ENCODE results near the gene FNDC3A.

FNDC3A gene

GRCh38 chr13:49241296-49241695 is 265.6 kb downstream of the FNDC3A start:
- 95% methylated on average over 7 of the region's 7 CpGs for WGBS
- H3K4ac ChIP-seq (ENCODE audit: low read depth in 1 of 2, low read length in 2 of 2), result no peak overlapping the region
- no peak overlapping the region for H3K18ac ChIP-seq (ENCODE audit: low read depth in 1 of 2, low read length in 2 of 2)
- H2BK5ac ChIP-seq (ENCODE audit: low read depth, low read length, poor library complexity, severe bottlenecking), result no peak overlapping the region
- no peak overlapping the region for H2BK120ac ChIP-seq (ENCODE audit: low read depth, low read length)
- H3K36me3 ChIP-seq (ENCODE audit: control insufficient read depth in 1 of 2, insufficient read depth in 2 of 2, low read depth in 1 of 2, low read length in 2 of 2), result no peaks in the 10 kb centered on the region
- no peak overlapping the region for H3K9ac ChIP-seq (ENCODE audit: low read length)
- peaks cover 3 to 20% of the 10 kb centered on the region in 2 experiments for H3K27me3 ChIP-seq (ENCODE audit: control insufficient read depth in 1 of 2, insufficient read depth in 1 of 2, low read length in 2 of 2)
- no peak overlapping the region for H3K4me2 ChIP-seq (ENCODE audit: low read length, poor library complexity, severe bottlenecking)
- H4K8ac ChIP-seq (ENCODE audit: low read length), result no peak overlapping the region
- no peak overlapping the region for H4K91ac ChIP-seq (ENCODE audit: low read length)
- no peaks in the 10 kb centered on the region for H3K4me1 ChIP-seq (ENCODE audit: control insufficient read depth, insufficient read depth, low read depth, low read length)
- no peak overlapping the region for H2BK12ac ChIP-seq (ENCODE audit: low read length in 2 of 2)
- no peak overlapping the region for H3K4me3 ChIP-seq (ENCODE audit: insufficient read depth in 1 of 2, low read depth in 1 of 2, low read length in 2 of 2)
- no peaks in the 10 kb centered on the region for H3K79me1 ChIP-seq (replicated peaks; ENCODE audit: low read length, poor library complexity, severe bottlenecking)
- DNase-seq, result no peak
- no peak overlapping the region for H3K14ac ChIP-seq (ENCODE audit: low read length in 2 of 2)
- no peak overlapping the region for H2AFZ ChIP-seq (ENCODE audit: low read depth, low read length)
- H2AK5ac ChIP-seq (ENCODE audit: low read length, severe bottlenecking), result no peak overlapping the region
- H2BK15ac ChIP-seq (ENCODE audit: low read depth, poor library complexity, severe bottlenecking), result no peak overlapping the region
- no peak overlapping the region for H3K27ac ChIP-seq (ENCODE audit: low read length, poor library complexity, severe bottlenecking)
- no peak overlapping the region for H3K23ac ChIP-seq (ENCODE audit: low read length in 2 of 2)
- H3K9me3 ChIP-seq (ENCODE audit: control insufficient read depth, low read length), result no peaks in the 10 kb centered on the region

DNA sequence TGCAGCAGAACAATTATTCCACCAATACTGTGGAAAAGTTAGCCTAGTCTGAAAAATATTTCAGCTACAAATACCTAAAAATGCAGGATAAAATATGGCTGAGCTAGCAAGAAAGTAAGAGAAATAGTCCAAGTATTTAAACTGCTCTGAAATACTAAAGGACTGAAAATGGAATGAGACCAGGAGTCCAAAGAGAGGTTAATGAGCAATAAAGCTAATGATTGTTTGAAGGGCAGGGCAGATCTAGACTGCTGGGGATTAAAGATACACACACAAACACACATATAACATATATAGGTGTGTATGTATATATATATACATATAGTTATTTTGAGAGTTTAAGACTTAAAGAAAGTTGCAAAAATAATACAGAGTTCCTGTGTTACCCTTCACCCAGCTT is 269.4 kb downstream of the FNDC3A start:
- Histone ChIP-seq H3K4me2 (ENCODE audit: low read length, poor library complexity, severe bottlenecking) (no peak overlapping the region), H3K9me3 (ENCODE audit: control insufficient read depth, low read length) (no peaks in the 10 kb centered on the region), H4K8ac (ENCODE audit: low read length) (no peak overlapping the region), H3K9ac (ENCODE audit: low read length) (no peak overlapping the region), H3K18ac (ENCODE audit: low read depth in 1 of 2, low read length in 2 of 2) (no peak overlapping the region), H2AK5ac (ENCODE audit: low read length, severe bottlenecking) (no peak overlapping the region), H4K91ac (ENCODE audit: low read length) (no peak overlapping the region), H3K23ac (ENCODE audit: low read length in 2 of 2) (no peak overlapping the region), H2BK12ac (ENCODE audit: low read length in 2 of 2) (no peak overlapping the region), H3K4me1 (ENCODE audit: control insufficient read depth, insufficient read depth, low read depth, low read length) (no peaks in the 10 kb centered on the region), H3K27me3 (ENCODE audit: control insufficient read depth in 1 of 2, insufficient read depth in 1 of 2, low read length in 2 of 2) (peaks cover 3 to 20% of the 10 kb centered on the region in 2 experiments), H2BK5ac (ENCODE audit: low read depth, low read length, poor library complexity, severe bottlenecking) (no peak overlapping the region), H3K79me1 (replicated peaks; ENCODE audit: low read length, poor library complexity, severe bottlenecking) (peaks cover 6% of the 10 kb centered on the region), H3K27ac (ENCODE audit: low read length, poor library complexity, severe bottlenecking) (no peak overlapping the region), H2BK15ac (ENCODE audit: low read depth, poor library complexity, severe bottlenecking) (no peak overlapping the region), H3K36me3 (ENCODE audit: control insufficient read depth in 1 of 2, insufficient read depth in 2 of 2, low read depth in 1 of 2, low read length in 2 of 2) (peaks cover 0 to 3% of the 10 kb centered on the region in 2 experiments), H3K4ac (ENCODE audit: low read depth in 1 of 2, low read length in 2 of 2) (no peak overlapping the region), H3K4me3 (ENCODE audit: insufficient read depth in 1 of 2, low read depth in 1 of 2, low read length in 2 of 2) (no peak overlapping the region), H2BK120ac (ENCODE audit: low read depth, low read length) (no peak overlapping the region), H3K14ac (ENCODE audit: low read length in 2 of 2) (no peak overlapping the region), H2AFZ (ENCODE audit: low read depth, low read length) (no peak overlapping the region)
- DNase-seq, result no peak

- H3K27me3 ChIP-seq (ENCODE audit: control insufficient read depth in 1 of 2, insufficient read depth in 1 of 2, low read length in 2 of 2), result peaks cover 3 to 20% of the 10 kb centered on the region in 2 experiments
- peaks cover 11% of the 10 kb centered on the region for H3K79me1 ChIP-seq (replicated peaks; ENCODE audit: low read length, poor library complexity, severe bottlenecking)
- peak overlapping the region; percentile 81 to 99 for H3K4me3 ChIP-seq (ENCODE audit: insufficient read depth in 1 of 2, low read depth in 1 of 2, low read length in 2 of 2)
- H3K18ac ChIP-seq (ENCODE audit: low read depth in 1 of 2, low read length in 2 of 2), result peak overlapping the region in 1 of 2 experiments; percentile 44
- H3K14ac ChIP-seq (ENCODE audit: low read length in 2 of 2), result no peak overlapping the region
- H2BK15ac ChIP-seq (ENCODE audit: low read depth, poor library complexity, severe bottlenecking), result no peak overlapping the region
- no peak overlapping the region for H2BK120ac ChIP-seq (ENCODE audit: low read depth, low read length)
- H3K4ac ChIP-seq (ENCODE audit: low read depth in 1 of 2, low read length in 2 of 2), result peak overlapping the region in 1 of 2 experiments; percentile 32
- no peak for DNase-seq
- H3K36me3 ChIP-seq (ENCODE audit: control insufficient read depth in 1 of 2, insufficient read depth in 2 of 2, low read depth in 1 of 2, low read length in 2 of 2), result peaks cover 0 to 14% of the 10 kb centered on the region in 2 experiments
- no peak overlapping the region for H3K23ac ChIP-seq (ENCODE audit: low read length in 2 of 2)
- no peaks in the 10 kb centered on the region for H3K9me3 ChIP-seq (ENCODE audit: control insufficient read depth, low read length)
- H2AK5ac ChIP-seq (ENCODE audit: low read length, severe bottlenecking), result no peak overlapping the region
- peak overlapping the region; percentile 79 for H2AFZ ChIP-seq (ENCODE audit: low read depth, low read length)
- H4K91ac ChIP-seq (ENCODE audit: low read length), result no peak overlapping the region
- peak overlapping the region; percentile 32 for H4K8ac ChIP-seq (ENCODE audit: low read length)
- peak overlapping the region; percentile 69 for H3K4me2 ChIP-seq (ENCODE audit: low read length, poor library complexity, severe bottlenecking)
- peak overlapping the region; percentile 43 for H3K27ac ChIP-seq (ENCODE audit: low read length, poor library complexity, severe bottlenecking)
- no peaks in the 10 kb centered on the region for H3K4me1 ChIP-seq (ENCODE audit: control insufficient read depth, insufficient read depth, low read depth, low read length)
- 5% methylated on average over 3 of the region's 4 CpGs for WGBS
- no peak overlapping the region for H2BK12ac ChIP-seq (ENCODE audit: low read length in 2 of 2)
- H3K9ac ChIP-seq (ENCODE audit: low read length), result peak overlapping the region; percentile 98
- no peak overlapping the region for H2BK5ac ChIP-seq (ENCODE audit: low read depth, low read length, poor library complexity, severe bottlenecking)
These were observed 271.3 kb downstream of the FNDC3A start for GRCh38 chr13:49246850-49247642.

All from mesenchymal stem cell (in vitro differentiated cells and primary cell).